Breast epithelium (tissue), 4 donors: ENCODE measurements around the gene CDC5L. TPM values are rescaled to one million over a fixed set of nuclear protein-coding genes. Genes with fewer than 3 reads are reported as not detected.

Source experiments
- DNase-seq, 2 donors: peaks; one replicate each; pipeline ENCODE4 v3.0.0-alpha.2; 2019; ENCODE audit warnings: low spot score in 2 of 2
- H3K27ac ChIP-seq, 2 donors: fragments of 200-600 bp; sonication (generic) in 1 of 2; one replicate each; pipeline ENCODE4 v1.5.1; 2016 to 2019; ENCODE audit warnings: mild to moderate bottlenecking in 1 of 2
- H3K27me3 ChIP-seq, 2 donors: fragments of 200-600 bp; sonication (generic) in 1 of 2; one replicate each; pipeline versions ENCODE4 v1.5.1 to v1.6.0; 2017 to 2019; ENCODE audit warnings: control low read depth in 1 of 2, mild to moderate bottlenecking in 1 of 2
- H3K36me3 ChIP-seq: fragments of 200-600 bp; one replicate; pipeline ENCODE4 v1.5.1; 2019
- H3K4me1 ChIP-seq, 2 donors: fragments of 200-600 bp; sonication (generic); one replicate each; pipeline ENCODE4 v1.5.1; 2016 to 2019; ENCODE audit warnings: control low read depth in 1 of 2
- H3K4me3 ChIP-seq, 3 donors: fragments of 200-600 bp; sonication (generic); 1 replicate in 2 of 3; 2 replicates in 1 of 3; pipeline ENCODE4 v1.5.1; 2016 to 2019; ENCODE audit warnings: mild to moderate bottlenecking in 3 of 3, moderate library complexity in 2 of 3
- H3K9me3 ChIP-seq, 2 donors: fragments of 200-600 bp; sonication (generic) in 1 of 2; one replicate each; pipeline ENCODE4 v1.5.1; 2016 to 2019; ENCODE audit warnings: control low read depth in 1 of 2
- POLR2A ChIP-seq: fragments of 450-650 bp; IDR thresholded peaks from one replicate; pipeline ENCODE4 v1.6.1; 2016; ENCODE audit warnings: antibody characterized with exemption, mild to moderate bottlenecking, moderate library complexity
- POLR2AphosphoS5 ChIP-seq, 3 donors: sonication (generic); formaldehyde crosslinking; IDR thresholded peaks; one replicate each; pipeline ENCODE4 v1.6.1; 2017; ENCODE audit warnings: antibody characterized with exemption in 3 of 3
- intact Hi-C: fragments of 100-400 bp; cut with DNase I; formaldehyde crosslinking; loops from one replicate; pipeline ENCODE4 v1.15.1; 2023; ENCODE audit warnings: low total_unique reads
- total RNA-seq, 3 donors: library from RNA; depleted of rRNA; stranded (reverse); fragments of >200 nt; gene quantifications; one replicate each; pipeline ENCODE4 v1.1.0, GENCODE V29; 2016
- TF ChIP-seq, protein P1 (sequence below), 3 donors: fragments of 450-650 bp; IDR thresholded peaks; one replicate each; pipeline ENCODE4 v1.5.1; 2016 to 2017; ENCODE audit warnings: antibody characterized with exemption in 3 of 3, mild to moderate bottlenecking in 3 of 3, moderate library complexity in 3 of 3

The CDC5L gene
- total RNA-seq, 3 donors from 2014 or later, result 21.1 to 29.1 (median 22.0) TPM

GRCh38 chr6:44462797-44463727 lies 75.6 kb downstream of the CDC5L start:
- intact Hi-C loops, result no loop called here
- Histone ChIP-seq H3K4me3 (no peak overlapping the region), H3K4me1 (no peaks in the 10 kb centered on the region), H3K27ac (no peak overlapping the region), H3K9me3 (no peaks in the 10 kb centered on the region), H3K27me3 (no peaks in the 10 kb centered on the region), H3K36me3 (no peaks in the 10 kb centered on the region)
- TF ChIP-seq POLR2AphosphoS5 (IDR thresholded peaks at IDR 0.05), result no peak
- TF ChIP-seq, protein P1, sequence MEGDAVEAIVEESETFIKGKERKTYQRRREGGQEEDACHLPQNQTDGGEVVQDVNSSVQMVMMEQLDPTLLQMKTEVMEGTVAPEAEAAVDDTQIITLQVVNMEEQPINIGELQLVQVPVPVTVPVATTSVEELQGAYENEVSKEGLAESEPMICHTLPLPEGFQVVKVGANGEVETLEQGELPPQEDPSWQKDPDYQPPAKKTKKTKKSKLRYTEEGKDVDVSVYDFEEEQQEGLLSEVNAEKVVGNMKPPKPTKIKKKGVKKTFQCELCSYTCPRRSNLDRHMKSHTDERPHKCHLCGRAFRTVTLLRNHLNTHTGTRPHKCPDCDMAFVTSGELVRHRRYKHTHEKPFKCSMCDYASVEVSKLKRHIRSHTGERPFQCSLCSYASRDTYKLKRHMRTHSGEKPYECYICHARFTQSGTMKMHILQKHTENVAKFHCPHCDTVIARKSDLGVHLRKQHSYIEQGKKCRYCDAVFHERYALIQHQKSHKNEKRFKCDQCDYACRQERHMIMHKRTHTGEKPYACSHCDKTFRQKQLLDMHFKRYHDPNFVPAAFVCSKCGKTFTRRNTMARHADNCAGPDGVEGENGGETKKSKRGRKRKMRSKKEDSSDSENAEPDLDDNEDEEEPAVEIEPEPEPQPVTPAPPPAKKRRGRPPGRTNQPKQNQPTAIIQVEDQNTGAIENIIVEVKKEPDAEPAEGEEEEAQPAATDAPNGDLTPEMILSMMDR (IDR thresholded peaks at IDR 0.05), result no peak
- no peak for DNase-seq

DNA sequence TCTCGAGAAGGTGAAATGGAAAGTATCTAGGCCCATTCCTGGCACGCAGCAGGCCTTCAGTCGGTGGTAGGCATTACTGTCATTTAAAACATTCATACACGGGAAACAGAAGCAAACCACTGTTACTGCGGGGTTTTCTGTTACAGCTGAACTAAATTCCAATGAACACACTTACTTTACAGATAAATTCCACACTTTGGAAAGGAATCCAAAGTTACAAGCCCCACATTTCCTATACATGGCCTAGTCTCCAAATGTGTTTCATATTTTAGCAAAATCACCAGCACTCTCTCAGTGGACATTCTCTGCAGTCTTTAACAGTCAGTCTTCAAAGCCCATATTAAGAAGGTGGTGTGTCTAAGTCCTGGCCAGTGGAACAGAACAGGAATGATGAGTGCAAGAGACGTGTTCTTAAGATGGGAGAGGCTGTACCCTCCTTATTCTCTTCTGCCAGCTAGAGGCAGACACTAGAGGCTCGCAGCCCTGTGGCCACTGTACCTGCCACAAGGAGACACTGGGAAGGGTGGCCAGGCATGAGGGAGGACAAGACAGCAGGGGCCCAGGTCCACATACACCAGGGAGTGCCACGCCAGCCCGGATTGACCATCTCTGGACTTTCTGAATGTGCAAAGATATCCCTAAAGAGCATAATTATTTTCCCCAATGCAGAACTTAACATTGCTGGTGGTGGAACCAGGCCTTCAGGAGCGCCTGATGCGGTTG lies 76.4 kb downstream of the CDC5L start:
- Histone ChIP-seq H3K36me3 (no peaks in the 10 kb centered on the region), H3K4me1 (no peaks in the 10 kb centered on the region), H3K4me3 (no peak overlapping the region), H3K27me3 (no peaks in the 10 kb centered on the region), H3K9me3 (no peaks in the 10 kb centered on the region), H3K27ac (no peak overlapping the region)
- no peak for TF ChIP-seq POLR2A
- TF ChIP-seq POLR2AphosphoS5 (IDR thresholded peaks at IDR 0.05), result no peak
- TF ChIP-seq, protein P1 (IDR thresholded peaks at IDR 0.05), result no peak
- intact Hi-C loops, result no loop called here
- no peak for DNase-seq

DNA sequence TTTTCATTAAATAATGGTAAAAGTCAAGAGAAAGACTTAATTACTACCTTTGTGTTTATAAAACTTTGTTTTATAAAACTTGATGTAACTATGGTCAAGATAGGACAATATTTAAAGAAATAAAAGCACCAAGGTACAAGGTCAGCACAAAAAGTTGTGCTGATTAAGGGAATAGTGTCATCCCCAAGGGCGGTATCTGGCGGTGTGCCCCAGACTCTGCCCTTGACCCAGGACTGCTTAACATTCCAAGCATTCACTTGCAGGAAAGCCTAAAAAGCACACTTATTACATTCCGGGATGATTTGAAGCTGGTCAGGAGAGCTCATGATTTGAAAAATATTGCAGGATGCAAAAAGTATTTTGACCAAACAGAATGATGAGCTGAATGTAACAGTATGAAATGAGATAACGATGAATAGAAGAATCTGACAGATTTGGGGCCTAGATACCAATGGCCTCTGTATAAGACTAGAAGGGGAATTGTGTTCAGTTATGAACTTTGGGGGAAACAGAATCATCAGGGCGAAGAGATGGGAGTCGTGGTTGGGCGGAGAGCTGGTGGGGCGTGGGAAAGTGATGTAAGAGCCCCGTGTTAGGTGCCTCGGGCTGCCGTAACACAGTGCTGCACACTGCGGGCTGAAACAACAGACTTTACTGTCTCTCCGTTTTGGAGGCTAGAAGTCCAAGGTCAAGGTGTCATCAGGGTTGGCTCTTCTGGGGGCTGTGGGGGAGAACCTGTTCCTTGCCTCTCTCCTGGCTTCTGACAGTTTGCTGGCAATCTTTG lies 77.2 kb downstream of the CDC5L start:
- DNase-seq, result no peak
- Histone ChIP-seq H3K4me1 (no peaks in the 10 kb centered on the region), H3K27ac (no peak overlapping the region), H3K27me3 (no peaks in the 10 kb centered on the region), H3K9me3 (no peaks in the 10 kb centered on the region), H3K36me3 (no peaks in the 10 kb centered on the region), H3K4me3 (no peak overlapping the region)
- intact Hi-C loops, result no loop called here
- no peak for TF ChIP-seq POLR2AphosphoS5 (IDR thresholded peaks at IDR 0.05)
- TF ChIP-seq POLR2A, result no peak
- TF ChIP-seq, protein P1 (IDR thresholded peaks at IDR 0.05), result no peak

DNA sequence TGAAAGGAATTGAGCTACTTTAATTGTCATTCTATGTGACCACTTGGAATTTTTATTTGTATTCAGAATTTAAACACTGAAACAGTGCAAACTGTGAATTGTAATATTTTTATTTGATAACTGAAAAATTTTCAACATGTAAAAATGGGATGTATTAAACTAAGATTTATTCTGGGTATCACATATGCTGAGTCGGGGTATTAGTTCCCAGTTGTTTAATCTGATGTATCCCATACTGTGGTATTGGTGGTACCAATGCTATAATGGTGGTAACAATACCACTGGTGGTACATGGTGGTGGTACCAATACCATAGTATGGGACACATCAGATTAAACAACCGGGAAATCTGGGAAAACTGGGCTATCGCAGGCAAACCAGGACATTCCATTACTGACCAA lies 79.4 kb downstream of the CDC5L start:
- no peak for DNase-seq
- no peaks in the 10 kb centered on the region for H3K4me1 ChIP-seq
- no peaks in the 10 kb centered on the region for H3K9me3 ChIP-seq
- no peak overlapping the region for H3K27ac ChIP-seq
- H3K4me3 ChIP-seq, result no peak overlapping the region
- no peak for TF ChIP-seq POLR2AphosphoS5 (IDR thresholded peaks at IDR 0.05)
- intact Hi-C loops, result no loop called here
- H3K27me3 ChIP-seq, result no peaks in the 10 kb centered on the region
- no peaks in the 10 kb centered on the region for H3K36me3 ChIP-seq

- Histone ChIP-seq H3K27ac (no peak overlapping the region), H3K4me3 (no peak overlapping the region), H3K36me3 (no peaks in the 10 kb centered on the region), H3K27me3 (no peaks in the 10 kb centered on the region), H3K4me1 (no peaks in the 10 kb centered on the region), H3K9me3 (no peaks in the 10 kb centered on the region)
- intact Hi-C loops, result no loop called here
- TF ChIP-seq POLR2A, result no peak
- TF ChIP-seq, protein P1 (IDR thresholded peaks at IDR 0.05), result no peak
- TF ChIP-seq POLR2AphosphoS5 (IDR thresholded peaks at IDR 0.05), result no peak
- no peak for DNase-seq
Measured at GRCh38 chr6:44468835-44469234, 81.3 kb downstream of the CDC5L start.
